ENCODE measurements around the gene TLK1. TPM values are rescaled to one million over a fixed set of nuclear protein-coding genes. Genes with fewer than 3 reads are reported as not detected.

Gene TLK1
- polyA plus RNA-seq, 1 donor from 2014 or later = 33.1 TPM

GRCh38 chr2:171066110-171066509, 94.6 kb downstream of the TLK1 start:
- Histone ChIP-seq H3K27ac (ENCODE audit: low read length) (no peak overlapping the region), H3F3A (ENCODE audit: insufficient read depth, low read length, poor library complexity, severe bottlenecking) (no peaks in the 10 kb centered on the region), H3K4me3 (ENCODE audit: low read length) (no peak overlapping the region), H4K20me1 (ENCODE audit: insufficient read depth) (no peaks in the 10 kb centered on the region), H3K79me2 (replicated peaks; ENCODE audit: insufficient read depth, low read length) (no peaks in the 10 kb centered on the region), H3K9me2 (ENCODE audit: insufficient read depth, low read length) (no peaks in the 10 kb centered on the region), H3K9me3 (ENCODE audit: low read length) (no peaks in the 10 kb centered on the region), H3K4me2 (ENCODE audit: low read length) (no peak overlapping the region), H3K36me3 (ENCODE audit: insufficient read depth, low read length) (no peaks in the 10 kb centered on the region), H3K9ac (ENCODE audit: low read length) (no peak overlapping the region), H2AFZ (ENCODE audit: low read depth, low read length) (no peak overlapping the region), H3K27me3 (ENCODE audit: insufficient read depth, low read depth, low read length) (no peaks in the 10 kb centered on the region)
- TF ChIP-seq SMC3 (conservative IDR thresholded peaks at IDR 0.05; ENCODE audit: poor library complexity) (no peak), RAD21 (conservative IDR thresholded peaks at IDR 0.05) (no peak)

- H2AFZ ChIP-seq (ENCODE audit: low read depth, low read length) = no peak overlapping the region
- no peaks in the 10 kb centered on the region for H3F3A ChIP-seq (ENCODE audit: insufficient read depth, low read length, poor library complexity, severe bottlenecking)
- no peak for TF ChIP-seq POLR2AphosphoS5 (IDR thresholded peaks at IDR 0.05)
- TF ChIP-seq CTCF (IDR thresholded peaks at IDR 0.05; ENCODE audit: poor library complexity, severe bottlenecking) = no peak
- no peak for TF ChIP-seq RAD21 (conservative IDR thresholded peaks at IDR 0.05)
- TF ChIP-seq REST (IDR thresholded peaks at IDR 0.05; ENCODE audit: borderline replicate concordance) = no peak
- TF ChIP-seq MXI1 (conservative IDR thresholded peaks at IDR 0.05; ENCODE audit: poor library complexity, severe bottlenecking) = no peak
- H3K36me3 ChIP-seq (ENCODE audit: insufficient read depth, low read length) = peaks cover 11% of the 10 kb centered on the region
- H3K9me3 ChIP-seq (ENCODE audit: low read length) = no peaks in the 10 kb centered on the region
- no peaks in the 10 kb centered on the region for H4K20me1 ChIP-seq (ENCODE audit: insufficient read depth)
- H3K9ac ChIP-seq (ENCODE audit: low read length) = no peak overlapping the region
- H3K27me3 ChIP-seq (ENCODE audit: insufficient read depth, low read depth, low read length) = no peaks in the 10 kb centered on the region
- H3K4me2 ChIP-seq (ENCODE audit: low read length) = no peak overlapping the region
- no peaks in the 10 kb centered on the region for H3K9me2 ChIP-seq (ENCODE audit: insufficient read depth, low read length)
- H3K27ac ChIP-seq (ENCODE audit: low read length) = no peak overlapping the region
- no peak overlapping the region for H3K4me3 ChIP-seq (ENCODE audit: low read length)
- H3K79me2 ChIP-seq (replicated peaks; ENCODE audit: insufficient read depth, low read length) = peaks cover 5% of the 10 kb centered on the region
Measured at GRCh38 chr2:171057575-171057974, 103.1 kb downstream of the TLK1 start.

GRCh38 chr2:171056307-171056706, 104.4 kb downstream of the TLK1 start:
- H4K20me1 ChIP-seq (ENCODE audit: insufficient read depth) = no peaks in the 10 kb centered on the region
- TF ChIP-seq REST (IDR thresholded peaks at IDR 0.05; ENCODE audit: borderline replicate concordance) (no peak), EZH2 (IDR thresholded peaks at IDR 0.05; ENCODE audit: borderline replicate concordance, insufficient read depth, low read length, poor library complexity, severe bottlenecking) (no peak), POLR2AphosphoS5 (IDR thresholded peaks at IDR 0.05) (no peak), EP300 (conservative IDR thresholded peaks at IDR 0.05; ENCODE audit: poor library complexity, severe bottlenecking) (no peak), RAD21 (conservative IDR thresholded peaks at IDR 0.05) (no peak), SMC3 (conservative IDR thresholded peaks at IDR 0.05; ENCODE audit: poor library complexity) (no peak), CTCF (IDR thresholded peaks at IDR 0.05; ENCODE audit: poor library complexity, severe bottlenecking) (no peak), MXI1 (conservative IDR thresholded peaks at IDR 0.05; ENCODE audit: poor library complexity, severe bottlenecking) (no peak), TAF1 (IDR thresholded peaks at IDR 0.05; ENCODE audit: low read depth) (no peak)
- H3K9me2 ChIP-seq (ENCODE audit: insufficient read depth, low read length) = no peaks in the 10 kb centered on the region
- no peak overlapping the region for H3K27ac ChIP-seq (ENCODE audit: low read length)
- no peak overlapping the region for H3K4me2 ChIP-seq (ENCODE audit: low read length)
- H3K9ac ChIP-seq (ENCODE audit: low read length) = no peak overlapping the region
- no peaks in the 10 kb centered on the region for H3K27me3 ChIP-seq (ENCODE audit: insufficient read depth, low read depth, low read length)
- no peaks in the 10 kb centered on the region for H3K9me3 ChIP-seq (ENCODE audit: low read length)
- H2AFZ ChIP-seq (ENCODE audit: low read depth, low read length) = no peak overlapping the region
- no peaks in the 10 kb centered on the region for H3F3A ChIP-seq (ENCODE audit: insufficient read depth, low read length, poor library complexity, severe bottlenecking)
- no peak overlapping the region for H3K4me3 ChIP-seq (ENCODE audit: low read length)
- peaks cover 14% of the 10 kb centered on the region for H3K36me3 ChIP-seq (ENCODE audit: insufficient read depth, low read length)
- H3K79me2 ChIP-seq (replicated peaks; ENCODE audit: insufficient read depth, low read length) = peaks cover 5% of the 10 kb centered on the region

All from neural cell (in vitro differentiated cells).